Measurements from ENCODE around the gene ADGRL3. TPM values are rescaled to one million over a fixed set of nuclear protein-coding genes. Genes with fewer than 3 reads are reported as not detected.

Gene ADGRL3
- total and polyA plus RNA-seq, 4 donors, result 0.07 to 1.7 (median 0.82) TPM

- H3K27me3 ChIP-seq (ENCODE audit: control insufficient read depth in 4 of 4, insufficient read depth in 4 of 4, low read length in 3 of 4), result peaks cover 0 to 4% (median 0%) of the 10 kb centered on the region in 4 donors
- DNase-seq (ENCODE audit: low spot score), result no peak
- H3K9me3 ChIP-seq (ENCODE audit: control insufficient read depth in 4 of 4, low read length in 3 of 4), result no peaks in the 10 kb centered on the region
- H3K9ac ChIP-seq (ENCODE audit: low read depth in 1 of 2, low read length in 2 of 2), result no peak overlapping the region
- no peak overlapping the region for H3K27ac ChIP-seq (ENCODE audit: low read depth in 1 of 2, low read length in 2 of 2)
- H3K4me1 ChIP-seq (ENCODE audit: control insufficient read depth in 4 of 4, insufficient read depth in 4 of 4, low read length in 3 of 4), result no peaks in the 10 kb centered on the region
- H3K36me3 ChIP-seq (ENCODE audit: control insufficient read depth in 4 of 4, insufficient read depth in 3 of 4, low read depth in 1 of 4, low read length in 3 of 4), result no peaks in the 10 kb centered on the region
- no peak overlapping the region for H3K4me3 ChIP-seq (ENCODE audit: low read depth in 1 of 3, low read length in 3 of 3)
- 27% methylated on average over 1 of the region's 1 CpG for WGBS
- TF ChIP-seq REST (IDR thresholded peaks at IDR 0.05) (no peak), MAX (IDR thresholded peaks at IDR 0.05) (no peak), HNF4A (conservative IDR thresholded peaks at IDR 0.05) (no peak), RAD21 (IDR thresholded peaks at IDR 0.05) (no peak), ZBTB33 (IDR thresholded peaks at IDR 0.05) (no peak), NR2F2 (IDR thresholded peaks at IDR 0.05) (no peak), GABPA (IDR thresholded peaks at IDR 0.05 in 1 of 2, conservative IDR thresholded peaks at IDR 0.05 in 1 of 2) (no peak), FOXA1 (IDR thresholded peaks at IDR 0.05) (no peak), EGR1 (IDR thresholded peaks at IDR 0.05; ENCODE audit: low read depth in 2 of 2) (no peak), ATF3 (IDR thresholded peaks at IDR 0.05) (no peak), CTCF (IDR thresholded peaks at IDR 0.05; ENCODE audit: low read depth, low read length, missing input control) (no peak), TAF1 (conservative IDR thresholded peaks at IDR 0.05) (no peak), RXRA (IDR thresholded peaks at IDR 0.05) (no peak)
Measured at GRCh38 chr4:62080431-62080830, 880.3 kb downstream of the ADGRL3 start.

- DNase-seq (ENCODE audit: low spot score), result no peak
- H3K9ac ChIP-seq (ENCODE audit: low read depth in 1 of 2, low read length in 2 of 2), result no peak overlapping the region
- H3K9me3 ChIP-seq (ENCODE audit: control insufficient read depth in 4 of 4, low read length in 3 of 4), result no peaks in the 10 kb centered on the region
- no peak overlapping the region for H3K27ac ChIP-seq (ENCODE audit: low read depth in 1 of 2, low read length in 2 of 2)
- H3K27me3 ChIP-seq (ENCODE audit: control insufficient read depth in 4 of 4, insufficient read depth in 4 of 4, low read length in 3 of 4), result peaks cover 0 to 4% (median 0%) of the 10 kb centered on the region in 4 donors
- no peak overlapping the region for H3K4me3 ChIP-seq (ENCODE audit: low read depth in 1 of 3, low read length in 3 of 3)
- H3K4me1 ChIP-seq (ENCODE audit: control insufficient read depth in 4 of 4, insufficient read depth in 4 of 4, low read length in 3 of 4), result no peaks in the 10 kb centered on the region
- no peaks in the 10 kb centered on the region for H3K36me3 ChIP-seq (ENCODE audit: control insufficient read depth in 4 of 4, insufficient read depth in 3 of 4, low read depth in 1 of 4, low read length in 3 of 4)
- no peak for TF ChIP-seq EGR1 (IDR thresholded peaks at IDR 0.05; ENCODE audit: low read depth in 2 of 2)
- no peak for TF ChIP-seq FOXA2 (IDR thresholded peaks at IDR 0.05)
- no peak for TF ChIP-seq HNF4G (IDR thresholded peaks at IDR 0.05)
- no peak for TF ChIP-seq FOXA1 (IDR thresholded peaks at IDR 0.05)
- TF ChIP-seq GABPA (IDR thresholded peaks at IDR 0.05 in 1 of 2, conservative IDR thresholded peaks at IDR 0.05 in 1 of 2), result no peak
- TF ChIP-seq NR2F2 (IDR thresholded peaks at IDR 0.05), result no peak
- no peak for TF ChIP-seq TAF1 (conservative IDR thresholded peaks at IDR 0.05)
- no peak for TF ChIP-seq MAX (IDR thresholded peaks at IDR 0.05)
- TF ChIP-seq HNF4A (conservative IDR thresholded peaks at IDR 0.05), result no peak
- no peak for TF ChIP-seq RAD21 (IDR thresholded peaks at IDR 0.05)
- TF ChIP-seq REST (IDR thresholded peaks at IDR 0.05), result no peak
- no peak for TF ChIP-seq JUND (IDR thresholded peaks at IDR 0.05)
- TF ChIP-seq CTCF (IDR thresholded peaks at IDR 0.05; ENCODE audit: low read depth, low read length, missing input control), result no peak
- no peak for TF ChIP-seq SP1 (IDR thresholded peaks at IDR 0.05)
- no peak for TF ChIP-seq RXRA (IDR thresholded peaks at IDR 0.05)
Measured at GRCh38 chr4:62087706-62088105, 887.6 kb downstream of the ADGRL3 start.

Data from liver (tissue), 9 donors.